ENCODE data around the gene PSMD6.

The PSMD6 gene

GRCh38 chr3:64042952-64043351 lies 19.7 kb upstream of the PSMD6 start:
- DNase-seq, result no peak

- DNase-seq, result no peak
Measured at GRCh38 chr3:64039981-64040733, 16.9 kb upstream of the PSMD6 start.

- no peak for DNase-seq
Measured at GRCh38 chr3:64039332-64039731, 16.0 kb upstream of the PSMD6 start.

GRCh38 chr3:64038253-64038767 lies 15.0 kb upstream of the PSMD6 start:
- no peak for DNase-seq

- no peak for DNase-seq
Measured at GRCh38 chr3:64037084-64037483, 13.8 kb upstream of the PSMD6 start.

GRCh38 chr3:64033069-64033468 lies 9.8 kb upstream of the PSMD6 start:
- DNase-seq, result no peak

GRCh38 chr3:64031540-64032508 lies 8.5 kb upstream of the PSMD6 start:
- no peak for DNase-seq

- peak; percentile 81 for DNase-seq
Measured at GRCh38 chr3:64030741-64031140, 7.4 kb upstream of the PSMD6 start.

- no peak for DNase-seq
Measured at GRCh38 chr3:64029287-64029686, 6.0 kb upstream of the PSMD6 start.

GRCh38 chr3:64028754-64029153 lies 5.5 kb upstream of the PSMD6 start:
- no peak for DNase-seq

- no peak for DNase-seq
Measured at GRCh38 chr3:64027658-64028057, 4.4 kb upstream of the PSMD6 start.

- DNase-seq, result no peak
Measured at GRCh38 chr3:64026346-64026745, 3.1 kb upstream of the PSMD6 start.

GRCh38 chr3:64023861-64024223 lies 548 bp upstream of the PSMD6 start:
- DNase-seq, result no peak

- no peak for DNase-seq
Measured at GRCh38 chr3:64022451-64023186, 675 bp downstream of the PSMD6 start.

- no peak for DNase-seq
Measured at GRCh38 chr3:64021922-64022321, 1.4 kb downstream of the PSMD6 start.

- DNase-seq, result no peak
Measured at GRCh38 chr3:64019879-64020278, 3.4 kb downstream of the PSMD6 start.

- no peak for DNase-seq
Measured at GRCh38 chr3:64019271-64019670, 4.0 kb downstream of the PSMD6 start.

GRCh38 chr3:64016941-64017620 lies 6.2 kb downstream of the PSMD6 start:
- DNase-seq, result no peak

GRCh38 chr3:64011685-64012084 lies 11.6 kb downstream of the PSMD6 start:
- DNase-seq, result no peak

- DNase-seq, result no peak
Measured at GRCh38 chr3:64010199-64010598, 13.1 kb downstream of the PSMD6 start.

GRCh38 chr3:64009528-64009927 lies 13.8 kb downstream of the PSMD6 start:
- no peak for DNase-seq

Data from activated CD8-positive, alpha-beta memory T cell treated with anti-CD3 and anti-CD28 coated beads, Interleukin-2, amount 50 U/mL, for 4 hours (primary cell).